ENCODE results near the gene F8. TPM values are rescaled to one million over a fixed set of nuclear protein-coding genes. Genes with fewer than 3 reads are reported as not detected.

F8 gene
- polyA plus RNA-seq, 4 donors = 7.8 to 15.6 (median 13.7) TPM

DNA sequence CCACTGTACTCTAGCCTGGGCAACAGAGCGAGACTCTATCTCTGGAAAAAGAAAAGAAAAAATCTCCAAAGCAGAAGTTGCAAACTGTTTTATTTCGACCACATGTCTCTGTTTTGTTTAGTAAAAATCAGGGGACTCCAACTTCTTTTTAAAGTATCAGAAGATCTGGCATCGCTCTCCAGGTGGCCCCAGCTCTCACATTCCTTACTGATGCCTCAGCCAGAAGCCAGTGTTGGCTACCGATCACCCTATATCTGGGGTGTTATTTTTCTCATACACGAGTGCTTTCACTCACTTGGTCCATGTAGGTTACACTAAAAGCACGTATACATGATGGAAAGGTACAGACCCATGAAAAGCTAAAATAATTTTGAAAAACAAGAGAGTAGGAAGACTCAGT is 225.5 kb downstream of the F8 start:
- no peak for DNase-seq (ENCODE audit: low read depth in 4 of 4, low spot score in 3 of 4)

DNA sequence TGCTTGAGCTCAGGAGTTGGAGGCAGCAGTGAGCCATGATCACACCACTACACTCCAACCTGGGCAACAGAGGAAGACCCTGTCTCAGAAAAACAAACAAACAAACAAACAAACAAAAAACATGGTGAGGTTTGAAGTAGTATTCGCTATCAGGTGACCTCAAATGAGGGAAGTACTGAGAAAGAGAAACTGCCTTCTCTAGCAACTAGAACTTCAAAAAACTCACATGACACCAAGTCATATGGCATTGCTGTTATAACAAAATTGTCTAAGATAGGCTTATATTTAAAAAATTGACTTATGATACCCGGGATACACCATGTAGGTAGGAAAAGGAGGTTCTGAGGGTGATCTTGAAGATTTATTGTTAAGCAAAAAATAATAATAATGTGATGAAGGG is 227.5 kb downstream of the F8 start:
- DNase-seq (ENCODE audit: low read depth in 4 of 4, low spot score in 3 of 4) = no peak

GRCh38 chrX:154793084-154793795 is 229.3 kb downstream of the F8 start:
- DNase-seq (ENCODE audit: low read depth in 4 of 4, low spot score in 3 of 4) = no peak

GRCh38 chrX:154791939-154792338 is 230.6 kb downstream of the F8 start:
- DNase-seq (ENCODE audit: low read depth in 4 of 4, low spot score in 3 of 4) = no peak

GRCh38 chrX:154791467-154791866 is 231.1 kb downstream of the F8 start:
- DNase-seq (ENCODE audit: low read depth in 4 of 4, low spot score in 3 of 4) = no peak

Other genes starting within 250 kb of the F8 start
- gene MPP1, start 217.2 kb downstream of the F8 start, polyA plus RNA-seq (ENCODE audit: insufficient read length in 4 of 4) = 10 to 100 TPM; 30.2 to 41.6 (median 37.2) TPM
- not detected for gene SMIM9, start 188.1 kb downstream of the F8 start, polyA plus RNA-seq (ENCODE audit: insufficient read length in 4 of 4)
- gene F8A1, start 136.4 kb downstream of the F8 start, polyA plus RNA-seq (ENCODE audit: insufficient read length in 4 of 4) = 10 to 100 TPM; 13.3 to 21.8 (median 17.1) TPM
- gene FUNDC2, start 4.1 kb upstream of the F8 start, polyA plus RNA-seq (ENCODE audit: insufficient read length in 4 of 4) = 100 to 1,000 TPM; 103 to 129 (median 112) TPM
- 1 to 10 TPM; 5.9 to 9.4 (median 6.9) TPM for gene CMC4, start 48.4 kb upstream of the F8 start, polyA plus RNA-seq (ENCODE audit: insufficient read length in 4 of 4)
- gene MTCP1, start 48.4 kb upstream of the F8 start, polyA plus RNA-seq (ENCODE audit: insufficient read length in 4 of 4) = 10 to 100 TPM; 15.1 to 29.1 (median 20.0) TPM
- 10 to 100 TPM; 16.6 to 34.8 (median 27.4) TPM for gene BRCC3, start 48.8 kb upstream of the F8 start, polyA plus RNA-seq (ENCODE audit: insufficient read length in 4 of 4)
- gene VBP1, start 193.7 kb upstream of the F8 start, polyA plus RNA-seq (ENCODE audit: insufficient read length in 4 of 4) = 100 to 1,000 TPM in 1 of 4 donors, 10 to 100 TPM in 3; 75.3 to 119 (median 82.7) TPM
- gene RAB39B, start 241.8 kb upstream of the F8 start, polyA plus RNA-seq (ENCODE audit: insufficient read length in 4 of 4) = 1 to 10 TPM; 1.1 to 3.6 (median 3.3) TPM

All from left renal pelvis (tissue), 4 donors.